ENCODE measurements around the gene FAF1.

- TF ChIP-seq CTCF (IDR thresholded peaks at IDR 0.05; ENCODE audit: insufficient read depth, low read length, poor library complexity, severe bottlenecking) (no peak), EZH2phosphoT487 (conservative IDR thresholded peaks at IDR 0.05; ENCODE audit: low read length) (no peak)
These were observed 128.6 kb downstream of the FAF1 start for GRCh38 chr1:50831300-50832061.
